ENCODE measurements around the gene PIK3R2. TPM values are rescaled to one million over a fixed set of nuclear protein-coding genes. Genes with fewer than 3 reads are reported as not detected.
A peak's percentile ranks its signal among the peaks of the same experiment; 100 is the strongest.

Gene PIK3R2
- total RNA-seq, 1 donor from 2014 or later: 36.4 TPM

- Mint-ChIP-seq H3K4me3 (ENCODE audit: unreplicated experiment) (peak overlapping the region; percentile 97), H3K36me3 (ENCODE audit: unreplicated experiment) (no peaks in the 10 kb centered on the region), H3K27me3 (ENCODE audit: unreplicated experiment) (peaks cover 6% of the 10 kb centered on the region), H3K4me1 (ENCODE audit: low read depth, unreplicated experiment) (peaks cover 13% of the 10 kb centered on the region), H3K9me3 (ENCODE audit: unreplicated experiment) (peaks cover 4% of the 10 kb centered on the region), H3K27ac (ENCODE audit: unreplicated experiment) (peak overlapping the region; percentile 46)
- no peak for TF ChIP-seq CTCF (IDR thresholded peaks at IDR 0.05; ENCODE audit: partially characterized antibody, unreplicated experiment)
- DNase-seq: no peak
Measured at GRCh38 chr19:18153556-18154134, 682 bp downstream of the PIK3R2 start.

GRCh38 chr19:18155095-18156087 is 2.4 kb downstream of the PIK3R2 start:
- Mint-ChIP-seq H3K27me3 (ENCODE audit: unreplicated experiment) (peaks cover 4% of the 10 kb centered on the region), H3K9me3 (ENCODE audit: unreplicated experiment) (peaks cover 4% of the 10 kb centered on the region), H3K27ac (ENCODE audit: unreplicated experiment) (no peak overlapping the region), H3K36me3 (ENCODE audit: unreplicated experiment) (no peaks in the 10 kb centered on the region), H3K4me1 (ENCODE audit: low read depth, unreplicated experiment) (peaks cover 13% of the 10 kb centered on the region), H3K4me3 (ENCODE audit: unreplicated experiment) (no peak overlapping the region)
- TF ChIP-seq CTCF (IDR thresholded peaks at IDR 0.05; ENCODE audit: partially characterized antibody, unreplicated experiment): no peak
- no peak for DNase-seq

- Mint-ChIP-seq H3K27ac (ENCODE audit: unreplicated experiment) (no peak overlapping the region), H3K9me3 (ENCODE audit: unreplicated experiment) (peaks cover 4% of the 10 kb centered on the region), H3K4me1 (ENCODE audit: low read depth, unreplicated experiment) (peaks cover 13% of the 10 kb centered on the region), H3K36me3 (ENCODE audit: unreplicated experiment) (no peaks in the 10 kb centered on the region), H3K27me3 (ENCODE audit: unreplicated experiment) (peaks cover 4% of the 10 kb centered on the region), H3K4me3 (ENCODE audit: unreplicated experiment) (no peak overlapping the region)
- DNase-seq: no peak
- TF ChIP-seq CTCF (IDR thresholded peaks at IDR 0.05; ENCODE audit: partially characterized antibody, unreplicated experiment): no peak
Measured at GRCh38 chr19:18156268-18156667, 3.3 kb downstream of the PIK3R2 start.

- peaks cover 4% of the 10 kb centered on the region for H3K9me3 Mint-ChIP-seq (ENCODE audit: unreplicated experiment)
- H3K27me3 Mint-ChIP-seq (ENCODE audit: unreplicated experiment): peaks cover 4% of the 10 kb centered on the region
- peaks cover 17% of the 10 kb centered on the region for H3K4me1 Mint-ChIP-seq (ENCODE audit: low read depth, unreplicated experiment)
- no peak overlapping the region for H3K4me3 Mint-ChIP-seq (ENCODE audit: unreplicated experiment)
- TF ChIP-seq CTCF (IDR thresholded peaks at IDR 0.05; ENCODE audit: partially characterized antibody, unreplicated experiment): no peak
- no peak for DNase-seq
- no peaks in the 10 kb centered on the region for H3K36me3 Mint-ChIP-seq (ENCODE audit: unreplicated experiment)
- H3K27ac Mint-ChIP-seq (ENCODE audit: unreplicated experiment): no peak overlapping the region
Measured at GRCh38 chr19:18156841-18157464, 4.0 kb downstream of the PIK3R2 start.

All from glutamatergic neuron (in vitro differentiated cells).